ENCODE data around the gene ASPHD2. TPM values are rescaled to one million over a fixed set of nuclear protein-coding genes. Genes with fewer than 3 reads are reported as not detected.

ASPHD2 gene
- total and polyA plus RNA-seq, 10 of the 15 experiments (the other 5 are each of a cell fraction or from before 2014, with no cell fraction given) = 1.6 to 10.6 (median 5.2) TPM

DNA sequence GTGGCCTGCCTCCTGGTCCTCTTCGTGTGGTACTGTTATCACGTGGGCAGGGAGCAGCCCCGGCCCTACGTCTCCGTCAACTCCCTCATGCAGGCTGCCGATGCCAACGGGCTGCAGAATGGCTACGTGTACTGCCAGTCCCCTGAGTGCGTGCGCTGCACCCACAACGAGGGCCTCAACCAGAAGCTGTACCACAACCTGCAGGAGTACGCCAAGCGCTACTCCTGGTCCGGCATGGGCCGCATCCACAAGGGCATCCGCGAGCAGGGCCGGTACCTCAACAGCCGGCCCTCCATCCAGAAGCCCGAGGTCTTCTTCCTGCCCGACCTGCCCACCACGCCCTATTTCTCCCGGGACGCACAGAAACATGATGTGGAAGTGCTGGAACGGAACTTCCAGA, 4.7 kb downstream of the ASPHD2 start:
- ChIA-PET CTCF (interaction anchor here (1.4 to 1.6 kb wide), 3 partner anchors 10 to 241 kb away, joined by 3 to 6 read pairs (median 4); no protein-coding TSS in a partner anchor), POLR2A (no interaction called here), RAD21 (ENCODE audit: unreplicated experiment) (no interaction called here), SMC1A (ENCODE audit: uncharacterized antibody, unreplicated experiment) (interaction anchor here (1.9 kb wide), 1 partner anchor 45 kb away, joined by 6 read pairs; no protein-coding TSS in a partner anchor)
- no TSS peak for BruUV-seq (replicated peaks)
- in situ Hi-C loops (cut with MboI) = no loop called here
- Histone ChIP-seq H3K79me2 (ENCODE audit: control insufficient read depth, insufficient read depth, low read length) (peaks cover 29% of the 10 kb centered on the region), H3K36me3 (ENCODE audit: control insufficient read depth in 2 of 2, insufficient read depth in 2 of 2, low read length in 1 of 2) (peaks cover 3 to 8% of the 10 kb centered on the region in 2 experiments; a peak in 2 of 4 replicates), H3K27ac (ENCODE audit: control insufficient read depth, insufficient read depth) (no peak overlapping the region), H3K9ac (ENCODE audit: control insufficient read depth, insufficient read depth, low read length) (no peak overlapping the region), H3K4me3 (no peak overlapping the region), H2AFZ (ENCODE audit: control insufficient read depth, low read depth, low read length) (no peak overlapping the region), H3K27me3 (replicated peaks in 1 of 2; ENCODE audit: control insufficient read depth in 2 of 2, insufficient read depth in 2 of 2, low read length in 1 of 2) (no peaks in the 10 kb centered on the region), H4K20me1 (ENCODE audit: control insufficient read depth, insufficient read depth) (peaks cover 4% of the 10 kb centered on the region; the same call in 1 of the 2 replicates), H3K4me2 (ENCODE audit: control insufficient read depth, insufficient read depth) (no peak overlapping the region), H3K9me3 (replicated peaks; ENCODE audit: control insufficient read depth, insufficient read depth, low read length) (no peaks in the 10 kb centered on the region), H3K4me1 (ENCODE audit: control insufficient read depth, insufficient read depth, low read length) (peaks cover 26% of the 10 kb centered on the region)
- no peak for ATAC-seq
- WGBS (ENCODE audit: insufficient coverage, insufficient replicate concordance, low lambda C conversion rate, missing lambda C conversion rate) = 96% methylated on average over 25 of the region's 25 CpGs
- no peak for DNase-seq (ENCODE audit: low read depth, low spot score)
- no peak for FAIRE-seq
- intact Hi-C loops (cut with micrococcal nuclease; ENCODE audit: unreplicated experiment) = loop anchor here (5.0 kb wide), 1 partner anchor 48 kb away; the partner anchor contains the start of genes HPS4 and SRRD
- TF ChIP-seq ZBED1 (IDR thresholded peaks at IDR 0.05; ENCODE audit: borderline replicate concordance) (no peak), MEF2A (IDR thresholded peaks at IDR 0.05; ENCODE audit: insufficient read depth, low read depth, low read length) (no peak)
- TF ChIP-seq, protein P1, sequence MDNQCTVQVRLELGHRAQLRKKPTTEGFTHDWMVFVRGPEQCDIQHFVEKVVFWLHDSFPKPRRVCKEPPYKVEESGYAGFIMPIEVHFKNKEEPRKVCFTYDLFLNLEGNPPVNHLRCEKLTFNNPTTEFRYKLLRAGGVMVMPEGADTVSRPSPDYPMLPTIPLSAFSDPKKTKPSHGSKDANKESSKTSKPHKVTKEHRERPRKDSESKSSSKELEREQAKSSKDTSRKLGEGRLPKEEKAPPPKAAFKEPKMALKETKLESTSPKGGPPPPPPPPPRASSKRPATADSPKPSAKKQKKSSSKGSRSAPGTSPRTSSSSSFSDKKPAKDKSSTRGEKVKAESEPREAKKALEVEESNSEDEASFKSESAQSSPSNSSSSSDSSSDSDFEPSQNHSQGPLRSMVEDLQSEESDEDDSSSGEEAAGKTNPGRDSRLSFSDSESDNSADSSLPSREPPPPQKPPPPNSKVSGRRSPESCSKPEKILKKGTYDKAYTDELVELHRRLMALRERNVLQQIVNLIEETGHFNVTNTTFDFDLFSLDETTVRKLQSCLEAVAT (IDR thresholded peaks at IDR 0.05) = 0 out of 2 replicates have a peak, but pooled peaks have one; percentile 28
- TF ChIP-seq, protein P2, sequence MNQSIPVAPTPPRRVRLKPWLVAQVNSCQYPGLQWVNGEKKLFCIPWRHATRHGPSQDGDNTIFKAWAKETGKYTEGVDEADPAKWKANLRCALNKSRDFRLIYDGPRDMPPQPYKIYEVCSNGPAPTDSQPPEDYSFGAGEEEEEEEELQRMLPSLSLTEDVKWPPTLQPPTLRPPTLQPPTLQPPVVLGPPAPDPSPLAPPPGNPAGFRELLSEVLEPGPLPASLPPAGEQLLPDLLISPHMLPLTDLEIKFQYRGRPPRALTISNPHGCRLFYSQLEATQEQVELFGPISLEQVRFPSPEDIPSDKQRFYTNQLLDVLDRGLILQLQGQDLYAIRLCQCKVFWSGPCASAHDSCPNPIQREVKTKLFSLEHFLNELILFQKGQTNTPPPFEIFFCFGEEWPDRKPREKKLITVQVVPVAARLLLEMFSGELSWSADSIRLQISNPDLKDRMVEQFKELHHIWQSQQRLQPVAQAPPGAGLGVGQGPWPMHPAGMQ (IDR thresholded peaks at IDR 0.05; ENCODE audit: borderline replicate concordance) = no peak
- TF ChIP-seq, protein P3, sequence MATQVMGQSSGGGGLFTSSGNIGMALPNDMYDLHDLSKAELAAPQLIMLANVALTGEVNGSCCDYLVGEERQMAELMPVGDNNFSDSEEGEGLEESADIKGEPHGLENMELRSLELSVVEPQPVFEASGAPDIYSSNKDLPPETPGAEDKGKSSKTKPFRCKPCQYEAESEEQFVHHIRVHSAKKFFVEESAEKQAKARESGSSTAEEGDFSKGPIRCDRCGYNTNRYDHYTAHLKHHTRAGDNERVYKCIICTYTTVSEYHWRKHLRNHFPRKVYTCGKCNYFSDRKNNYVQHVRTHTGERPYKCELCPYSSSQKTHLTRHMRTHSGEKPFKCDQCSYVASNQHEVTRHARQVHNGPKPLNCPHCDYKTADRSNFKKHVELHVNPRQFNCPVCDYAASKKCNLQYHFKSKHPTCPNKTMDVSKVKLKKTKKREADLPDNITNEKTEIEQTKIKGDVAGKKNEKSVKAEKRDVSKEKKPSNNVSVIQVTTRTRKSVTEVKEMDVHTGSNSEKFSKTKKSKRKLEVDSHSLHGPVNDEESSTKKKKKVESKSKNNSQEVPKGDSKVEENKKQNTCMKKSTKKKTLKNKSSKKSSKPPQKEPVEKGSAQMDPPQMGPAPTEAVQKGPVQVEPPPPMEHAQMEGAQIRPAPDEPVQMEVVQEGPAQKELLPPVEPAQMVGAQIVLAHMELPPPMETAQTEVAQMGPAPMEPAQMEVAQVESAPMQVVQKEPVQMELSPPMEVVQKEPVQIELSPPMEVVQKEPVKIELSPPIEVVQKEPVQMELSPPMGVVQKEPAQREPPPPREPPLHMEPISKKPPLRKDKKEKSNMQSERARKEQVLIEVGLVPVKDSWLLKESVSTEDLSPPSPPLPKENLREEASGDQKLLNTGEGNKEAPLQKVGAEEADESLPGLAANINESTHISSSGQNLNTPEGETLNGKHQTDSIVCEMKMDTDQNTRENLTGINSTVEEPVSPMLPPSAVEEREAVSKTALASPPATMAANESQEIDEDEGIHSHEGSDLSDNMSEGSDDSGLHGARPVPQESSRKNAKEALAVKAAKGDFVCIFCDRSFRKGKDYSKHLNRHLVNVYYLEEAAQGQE (IDR thresholded peaks at IDR 0.05; ENCODE audit: low read depth, low read length) = no peak
